IMR-90 (cell line): ENCODE results near the gene PAPPA. TPM values are rescaled to one million over a fixed set of nuclear protein-coding genes. Genes with fewer than 3 reads are reported as not detected.

Experiments used
- ATAC-seq: fragments of 200-7000 bp; cut with Tn5 transposase; 2 replicates; pipeline ENCODE4 v1.9.1; 2020; ENCODE audit warnings: low read depth, mild to moderate bottlenecking, moderate library complexity
- BruUV-seq: library from RNA; stranded (reverse); fragments of 400-500 nt; replicated peaks from 2 replicates; lab custom pipeline; 2021; lab: Mats Ljungman, UMichigan
- CTCF ChIA-PET: fragments of 300-600 bp; formaldehyde crosslinking; extraction: SDS; loops from one replicate; lab custom pipeline; 2021; ENCODE audit warnings: antibody characterized with exemption; lab: Yijun Ruan, JAX
- POLR2A ChIA-PET: fragments of 300-600 bp; sonication (Branson Sonifier 250); formaldehyde crosslinking; loops from one replicate; lab custom pipeline; 2022; ENCODE audit warnings: antibody characterized with exemption; ENCODE audit not compliant: unreplicated experiment; lab: Charles Lee
- DNase-seq: peaks from one replicate; pipeline ENCODE4 v3.0.0; 2013
- H2AFZ ChIP-seq: replicated peaks from 2 replicates; pipeline ENCODE3; 2013; ENCODE audit warnings: low read length, mild to moderate bottlenecking; ENCODE audit not compliant: poor library complexity
- H2AK5ac ChIP-seq: 2 replicates; pipeline ENCODE4 v1.6.1; 2013; ENCODE audit warnings: low read depth, low read length, inconsistent platforms
- H2AK9ac ChIP-seq: replicated peaks from 2 replicates; pipeline ENCODE3; 2013; ENCODE audit warnings: mild to moderate bottlenecking, low read depth, low read length, moderate library complexity; ENCODE audit not compliant: poor library complexity
- H2BK120ac ChIP-seq: 2 replicates; pipeline ENCODE4 v1.6.1; 2013; ENCODE audit warnings: low read depth, low read length, inconsistent platforms
- H2BK15ac ChIP-seq: 3 replicates; pipeline ENCODE4 v1.6.1; 2013; ENCODE audit warnings: low read depth, low read length, inconsistent platforms
- H2BK20ac ChIP-seq: 2 replicates; pipeline ENCODE4 v1.6.1; 2013; ENCODE audit warnings: low read depth, mild to moderate bottlenecking, inconsistent platforms, low read length, moderate library complexity
- H2BK5ac ChIP-seq: 2 replicates; pipeline ENCODE4 v1.6.1; 2013; ENCODE audit warnings: mild to moderate bottlenecking, low read depth, low read length, inconsistent platforms; ENCODE audit not compliant: poor library complexity, severe bottlenecking
- H3K14ac ChIP-seq: replicated peaks from 2 replicates; pipeline ENCODE4 v1.6.1; 2013; ENCODE audit warnings: low read depth, low read length, inconsistent platforms
- H3K18ac ChIP-seq: 2 replicates; pipeline ENCODE4 v1.6.1; 2013; ENCODE audit warnings: low read depth, low read length, control low read depth
- H3K23ac ChIP-seq: 2 replicates; pipeline ENCODE4 v1.6.1; 2013; ENCODE audit warnings: low read depth, low read length, inconsistent platforms
- H3K27ac ChIP-seq: 2 replicates; pipeline ENCODE4 v1.5.1; 2013; ENCODE audit warnings: mild to moderate bottlenecking, control low read depth, low read length; ENCODE audit not compliant: insufficient read depth
- H3K27me3 ChIP-seq: 2 replicates; pipeline ENCODE4 v1.6.1; 2013; ENCODE audit warnings: low read length; ENCODE audit not compliant: control insufficient read depth, insufficient read depth
- H3K36me3 ChIP-seq: 2 replicates; pipeline ENCODE4 v1.6.1; 2013; ENCODE audit warnings: low read length, mixed read lengths; ENCODE audit not compliant: control insufficient read depth, insufficient read depth
- H3K4ac ChIP-seq: 2 replicates; pipeline ENCODE4 v1.6.1; 2013; ENCODE audit warnings: low read depth, low read length, inconsistent platforms
- H3K4me1 ChIP-seq: 2 replicates; pipeline ENCODE4 v1.6.1; 2013; ENCODE audit warnings: low read length, mixed read lengths; ENCODE audit not compliant: control insufficient read depth, insufficient read depth
- H3K4me2 ChIP-seq: 2 replicates; pipeline ENCODE4 v1.6.1; 2013; ENCODE audit warnings: low read depth, mild to moderate bottlenecking, control low read depth, low read length, moderate library complexity
- H3K4me3 ChIP-seq: 2 replicates; pipeline ENCODE4 v1.5.1; 2013; ENCODE audit warnings: low read depth, mild to moderate bottlenecking, control low read depth, low read length, moderate library complexity; ENCODE audit not compliant: insufficient read depth
- H3K56ac ChIP-seq: 2 replicates; pipeline ENCODE4 v1.6.1; 2013; ENCODE audit warnings: low read length, inconsistent platforms; ENCODE audit not compliant: insufficient read depth; ENCODE audit errors: extremely low read depth
- H3K79me1 ChIP-seq, 2 experiments: 2 replicates each; pipeline ENCODE4 v1.6.1; 2013; ENCODE audit warnings: low read length in 2 of 2, inconsistent platforms in 1 of 2, low read depth in 1 of 2
- H3K9ac ChIP-seq: 2 replicates; pipeline ENCODE4 v1.6.1; 2013; ENCODE audit warnings: low read depth, low read length, control low read depth
- H3K9me1 ChIP-seq: 2 replicates; pipeline ENCODE4 v1.6.1; 2013; ENCODE audit warnings: low read length, inconsistent platforms; ENCODE audit not compliant: insufficient read depth
- H3K9me3 ChIP-seq: 2 replicates; pipeline ENCODE4 v1.6.1; 2013; ENCODE audit warnings: low read length; ENCODE audit not compliant: control insufficient read depth, insufficient read depth
- H4K20me1 ChIP-seq: 2 replicates; pipeline ENCODE4 v1.6.1; 2013; ENCODE audit warnings: low read length, inconsistent platforms; ENCODE audit not compliant: insufficient read depth
- H4K5ac ChIP-seq: 2 replicates; pipeline ENCODE4 v1.6.1; 2013; ENCODE audit warnings: mild to moderate bottlenecking, low read depth, low read length, control low read depth
- H4K8ac ChIP-seq, 2 experiments: 2 replicates each; pipeline ENCODE4 v1.6.1; 2013; ENCODE audit warnings: low read depth in 2 of 2, low read length in 2 of 2, control low read depth in 1 of 2, inconsistent platforms in 1 of 2
- H4K91ac ChIP-seq: 2 replicates; pipeline ENCODE4 v1.6.1; 2013; ENCODE audit warnings: low read depth, low read length, inconsistent platforms; ENCODE audit not compliant: insufficient read depth
- MAFK ChIP-seq: IDR thresholded peaks from 2 replicates; pipeline ENCODE4 v1.6.1; 2012; ENCODE audit warnings: low read depth, low read length, improper control_type of control experiment
- WGBS, 2 experiments: methylation state at CpG; one replicate each; pipeline versions ENCODE4 v1.1.5 to v1.1.7; 2013; ENCODE audit warnings: missing lambda C conversion rate in 2 of 2; ENCODE audit not compliant: insufficient read length in 1 of 2; ENCODE audit errors: extremely low coverage in 2 of 2; 5-methylcytosine and 5-hydroxymethylcytosine counted together
- dilution Hi-C: fragments of 300-500 bp; cut with HindIII; formaldehyde crosslinking; loops from one replicate; pipeline ENCODE4 v1.14.3; 2018; ENCODE audit warnings: low sequenced_read_pairs; ENCODE audit not compliant: unreplicated experiment
- in situ Hi-C: fragments of 300-500 bp; cut with MboI; formaldehyde crosslinking; loops from 3 replicates; pipeline ENCODE4 v1.14.3; 2019; ENCODE audit warnings: low sequenced_read_pairs, inconsistent platforms, mixed read lengths
- intact Hi-C: fragments of 100-400 bp; cut with micrococcal nuclease; formaldehyde crosslinking; loops from 2 replicates; pipeline ENCODE4 v1.10.0; 2022
- polyA plus RNA-seq, 3 experiments: library from polyadenylated mRNA; depleted of rRNA; stranded (reverse); fragments of >200 nt; gene quantifications; 2 replicates each; pipeline ENCODE4 v1.2.3, GENCODE V29; 2012; ENCODE audit warnings: low replicate concordance in 1 of 3
- total RNA-seq: library from RNA; depleted of rRNA; stranded (reverse); fragments of >200 nt; gene quantifications from 2 replicates; pipeline ENCODE4 v1.2.3, GENCODE V29; 2012

The PAPPA gene
- total and polyA plus RNA-seq, 2 of the 4 experiments (the other 2 are of a cell fraction) = 8.3 to 12.4 TPM

DNA sequence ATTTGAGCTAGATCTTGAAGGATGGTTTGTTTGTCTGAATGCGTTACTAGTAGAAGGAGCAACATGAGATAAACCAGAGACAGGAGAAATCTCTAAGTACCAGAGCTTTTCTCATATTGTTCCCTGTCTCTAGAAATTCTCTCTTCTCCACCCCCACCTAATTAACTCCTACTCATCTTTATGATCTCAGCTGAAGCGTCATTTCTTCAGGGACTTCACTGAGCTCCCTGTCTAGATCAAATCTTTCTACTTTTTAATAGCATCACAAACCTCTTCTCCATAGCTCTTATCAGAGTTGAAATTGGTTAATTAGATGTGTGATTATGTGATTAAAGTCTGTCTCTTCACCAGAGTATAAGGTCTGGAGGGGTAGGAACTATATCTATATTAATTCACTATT is 226.2 kb downstream of the PAPPA start:
- no peak for ATAC-seq

More for the DNA sequence above, 226.2 kb downstream of the PAPPA start:
- H3K56ac ChIP-seq = no peak overlapping the region
- no peak overlapping the region for H3K9ac ChIP-seq
- CTCF ChIA-PET = interaction anchor here (1.6 kb wide), 1 partner anchor 192 kb away, joined by 4 read pairs; no protein-coding TSS in a partner anchor
- WGBS, 2 experiments = no CpG with 5 or more reads among the region's 2 CpGs
- no peak overlapping the region for H3K14ac ChIP-seq
- POLR2A ChIA-PET = no interaction called here
- H2BK120ac ChIP-seq = no peak overlapping the region
- H2BK15ac ChIP-seq = no peak overlapping the region
- H3K23ac ChIP-seq = no peak overlapping the region
- H3K9me1 ChIP-seq = peaks cover 41% of the 10 kb centered on the region
- no TSS peak for BruUV-seq
- no peak for TF ChIP-seq MAFK
- in situ Hi-C loops = no loop called here
- no peak overlapping the region for H2BK20ac ChIP-seq
- no peaks in the 10 kb centered on the region for H3K9me3 ChIP-seq
- H3K4me3 ChIP-seq = no peak overlapping the region
- no peak overlapping the region for H2AFZ ChIP-seq
- peaks cover 9% of the 10 kb centered on the region; the same call in 1 of the 2 replicates for H4K20me1 ChIP-seq
- H2AK5ac ChIP-seq = no peak overlapping the region
- no peak overlapping the region for H3K18ac ChIP-seq
- dilution Hi-C loops = no loop called here
- H4K8ac ChIP-seq = no peak overlapping the region
- peaks cover 0 to 8% of the 10 kb centered on the region in 2 experiments; a peak in 1 of 4 replicates for H3K79me1 ChIP-seq
- H3K4me1 ChIP-seq = peaks cover 19% of the 10 kb centered on the region
- H2BK5ac ChIP-seq = no peak overlapping the region
- H4K5ac ChIP-seq = no peak overlapping the region
- no peak overlapping the region for H3K4ac ChIP-seq
- no peak overlapping the region for H3K27ac ChIP-seq
- H3K4me2 ChIP-seq = no peak overlapping the region
- DNase-seq = no peak
- no peaks in the 10 kb centered on the region for H3K27me3 ChIP-seq
- H2AK9ac ChIP-seq = no peak overlapping the region
- H3K36me3 ChIP-seq = peaks cover 51% of the 10 kb centered on the region
- no peak overlapping the region for H4K91ac ChIP-seq
- intact Hi-C loops = loop anchor here (5.0 to 10.0 kb wide), 2 partner anchors 192 to 265 kb away; no protein-coding TSS in a partner anchor
